ENCODE data around the gene TECTA. TPM values are rescaled to one million over a fixed set of nuclear protein-coding genes. Genes with fewer than 3 reads are reported as not detected.
A peak's percentile ranks its signal among the peaks of the same experiment; 100 is the strongest.

The TECTA gene
- total RNA-seq, 1 donor from 2014 or later, result 2.0 TPM

- Mint-ChIP-seq H3K27ac (no peak overlapping the region), H3K36me3 (ENCODE audit: insufficient read depth) (no peaks in the 10 kb centered on the region), H3K9me3 (ENCODE audit: low read depth) (no peaks in the 10 kb centered on the region), H3K4me1 (ENCODE audit: low read depth) (peaks cover 3% of the 10 kb centered on the region), H3K4me3 (ENCODE audit: low read depth) (no peak overlapping the region), H3K27me3 (peaks cover 5% of the 10 kb centered on the region)
- peak; percentile 92 for TF ChIP-seq CTCF (IDR thresholded peaks at IDR 0.05; ENCODE audit: unreplicated experiment)
- DNase-seq (ENCODE audit: low spot score, unreplicated experiment), result peak; percentile 41
These were observed 93.9 kb downstream of the TECTA start for GRCh38 chr11:121194731-121195596.

GRCh38 chr11:121198491-121198890, 97.4 kb downstream of the TECTA start:
- Mint-ChIP-seq H3K36me3 (ENCODE audit: insufficient read depth) (no peaks in the 10 kb centered on the region), H3K27me3 (peaks cover 5% of the 10 kb centered on the region), H3K4me3 (ENCODE audit: low read depth) (no peak overlapping the region), H3K27ac (no peak overlapping the region), H3K9me3 (ENCODE audit: low read depth) (no peaks in the 10 kb centered on the region), H3K4me1 (ENCODE audit: low read depth) (no peaks in the 10 kb centered on the region)
- no peak for TF ChIP-seq CTCF (IDR thresholded peaks at IDR 0.05; ENCODE audit: unreplicated experiment)
- no peak for DNase-seq (ENCODE audit: low spot score, unreplicated experiment)

GRCh38 chr11:121199516-121199915, 98.5 kb downstream of the TECTA start:
- H3K4me1 Mint-ChIP-seq (ENCODE audit: low read depth), result no peaks in the 10 kb centered on the region
- no peaks in the 10 kb centered on the region for H3K36me3 Mint-ChIP-seq (ENCODE audit: insufficient read depth)
- no peak for TF ChIP-seq CTCF (IDR thresholded peaks at IDR 0.05; ENCODE audit: unreplicated experiment)
- H3K27me3 Mint-ChIP-seq, result peaks cover 5% of the 10 kb centered on the region
- DNase-seq (ENCODE audit: low spot score, unreplicated experiment), result no peak
- H3K4me3 Mint-ChIP-seq (ENCODE audit: low read depth), result no peak overlapping the region
- H3K27ac Mint-ChIP-seq, result no peak overlapping the region
- no peaks in the 10 kb centered on the region for H3K9me3 Mint-ChIP-seq (ENCODE audit: low read depth)

- TF ChIP-seq CTCF (IDR thresholded peaks at IDR 0.05; ENCODE audit: unreplicated experiment), result no peak
- Mint-ChIP-seq H3K27me3 (no peaks in the 10 kb centered on the region), H3K27ac (no peak overlapping the region), H3K4me1 (ENCODE audit: low read depth) (peaks cover 2% of the 10 kb centered on the region), H3K36me3 (ENCODE audit: insufficient read depth) (no peaks in the 10 kb centered on the region), H3K9me3 (ENCODE audit: low read depth) (no peaks in the 10 kb centered on the region), H3K4me3 (ENCODE audit: low read depth) (no peak overlapping the region)
- no peak for DNase-seq (ENCODE audit: low spot score, unreplicated experiment)
These were observed 105.8 kb downstream of the TECTA start for GRCh38 chr11:121206810-121207209.

GRCh38 chr11:121207485-121208115, 106.6 kb downstream of the TECTA start:
- no peak overlapping the region for H3K4me3 Mint-ChIP-seq (ENCODE audit: low read depth)
- TF ChIP-seq CTCF (IDR thresholded peaks at IDR 0.05; ENCODE audit: unreplicated experiment), result no peak
- peaks cover 2% of the 10 kb centered on the region for H3K4me1 Mint-ChIP-seq (ENCODE audit: low read depth)
- no peaks in the 10 kb centered on the region for H3K9me3 Mint-ChIP-seq (ENCODE audit: low read depth)
- DNase-seq (ENCODE audit: low spot score, unreplicated experiment), result no peak
- no peaks in the 10 kb centered on the region for H3K36me3 Mint-ChIP-seq (ENCODE audit: insufficient read depth)
- H3K27me3 Mint-ChIP-seq, result no peaks in the 10 kb centered on the region
- H3K27ac Mint-ChIP-seq, result no peak overlapping the region

Data from progenitor cell of endocrine pancreas (in vitro differentiated cells).